Umbilical cord (tissue), 2 donors: ENCODE data around the gene PRODH2. TPM values are rescaled to one million over a fixed set of nuclear protein-coding genes. Genes with fewer than 3 reads are reported as not detected.
A peak's percentile ranks its signal among the peaks of the same experiment; 100 is the strongest.

Source experiments
- DNase-seq: peaks from one replicate; pipeline ENCODE4 v3.0.0-alpha.2; 2015; ENCODE audit warnings: low spot score
- total RNA-seq: library from RNA; depleted of rRNA; stranded (reverse); fragments of >200 nt; gene quantifications from one replicate; pipeline ENCODE4 v1.2.3, GENCODE V29; 2014; ENCODE audit warnings: low replicate concordance; ENCODE audit not compliant: insufficient read depth

PRODH2 gene
- 5.5 TPM for total RNA-seq

- no peak for DNase-seq
These were observed at the start of gene PRODH2 for GRCh38 chr19:35812220-35813042. TSS of gene PRODH2 (minus strand) at chr19:35812845. CDS start at chr19:35812805, 40 bp downstream.

GRCh38 chr19:35861640-35862160 lies 49.1 kb upstream of the PRODH2 start:
- DNase-seq, result no peak

GRCh38 chr19:35860818-35861639 lies 48.4 kb upstream of the PRODH2 start:
- DNase-seq, result no peak

- DNase-seq, result no peak
These were observed 47.8 kb upstream of the PRODH2 start for GRCh38 chr19:35860436-35860817.

- DNase-seq, result no peak
These were observed 46.8 kb upstream of the PRODH2 start for GRCh38 chr19:35859414-35859813.

- DNase-seq, result no peak
These were observed 45.7 kb upstream of the PRODH2 start for GRCh38 chr19:35858311-35858710.

GRCh38 chr19:35856546-35857149 lies 44.0 kb upstream of the PRODH2 start, which contains the start of gene KIRREL2:
TSS of gene KIRREL2 (plus strand) at chr19:35856911. CDS start at chr19:35857120, 209 bp downstream.
- peak; percentile 23 for DNase-seq

GRCh38 chr19:35853038-35853756 lies 40.6 kb upstream of the PRODH2 start:
- no peak for DNase-seq

- DNase-seq, result peak; percentile 38
These were observed 39.6 kb upstream of the PRODH2 start, which contains the start of gene NPHS1 for GRCh38 chr19:35852029-35852780. TSS of gene NPHS1 (minus strand) at chr19:35852504. CDS start at chr19:35851837, 667 bp downstream.

GRCh38 chr19:35851213-35852028 lies 38.8 kb upstream of the PRODH2 start:
- DNase-seq, result no peak

GRCh38 chr19:35848919-35849505 lies 36.4 kb upstream of the PRODH2 start:
- no peak for DNase-seq

GRCh38 chr19:35848486-35848885 lies 35.8 kb upstream of the PRODH2 start:
- no peak for DNase-seq

GRCh38 chr19:35847911-35848310 lies 35.3 kb upstream of the PRODH2 start:
- no peak for DNase-seq

GRCh38 chr19:35846038-35846668 lies 33.5 kb upstream of the PRODH2 start:
- no peak for DNase-seq

GRCh38 chr19:35845215-35846037 lies 32.8 kb upstream of the PRODH2 start:
- no peak for DNase-seq

GRCh38 chr19:35844482-35845214 lies 32.0 kb upstream of the PRODH2 start:
- DNase-seq, result no peak
